Glomerular visceral epithelial cell (primary cell): ENCODE data around the gene ABCC2.
"Not testable (repeated sequence)": the region's sequence is repeated elsewhere in the genome, so short reads cannot be mapped to it uniquely, and the experiment has no call there.

Experiments
- DNase-seq: peaks from one replicate; pipeline ENCODE4 v3.0.0-alpha.2; 2016; ENCODE audit errors: extremely low spot score

ABCC2 gene

GRCh38 chr10:99782447-99783286 is at the start of gene ABCC2:
Gene ABCC2, plus strand, starts transcription at chr10:99782640. Its CDS starts 205 bp downstream, at chr10:99782845.
- no peak for DNase-seq

GRCh38 chr10:99733366-99733765 is 49.1 kb upstream of the ABCC2 start:
- no peak for DNase-seq

GRCh38 chr10:99734111-99734510 is 48.3 kb upstream of the ABCC2 start:
- DNase-seq: not testable (repeated sequence)

GRCh38 chr10:99740260-99740659 is 42.2 kb upstream of the ABCC2 start:
- DNase-seq: no peak

GRCh38 chr10:99740933-99741559 is 41.4 kb upstream of the ABCC2 start:
- no peak for DNase-seq

- no peak for DNase-seq
Observed at GRCh38 chr10:99742254-99742653, 40.2 kb upstream of the ABCC2 start.

GRCh38 chr10:99742701-99743100 is 39.7 kb upstream of the ABCC2 start:
- DNase-seq: no peak

GRCh38 chr10:99743841-99744240 is 38.6 kb upstream of the ABCC2 start:
- DNase-seq: no peak

GRCh38 chr10:99746166-99746565 is 36.3 kb upstream of the ABCC2 start:
- DNase-seq: not testable (repeated sequence)

GRCh38 chr10:99748823-99749451 is 33.5 kb upstream of the ABCC2 start:
- no peak for DNase-seq

- no peak for DNase-seq
Observed at GRCh38 chr10:99750641-99751040, 31.8 kb upstream of the ABCC2 start.

GRCh38 chr10:99754670-99755069 is 27.8 kb upstream of the ABCC2 start:
- DNase-seq: no peak

GRCh38 chr10:99756159-99756558 is 26.3 kb upstream of the ABCC2 start:
- DNase-seq: no peak

GRCh38 chr10:99758211-99758891 is 24.1 kb upstream of the ABCC2 start:
- no peak for DNase-seq

- no peak for DNase-seq
Observed at GRCh38 chr10:99760321-99760720, 22.1 kb upstream of the ABCC2 start.

- no peak for DNase-seq
Observed at GRCh38 chr10:99761365-99761764, 21.1 kb upstream of the ABCC2 start.

GRCh38 chr10:99765672-99766301 is 16.7 kb upstream of the ABCC2 start:
- no peak for DNase-seq

GRCh38 chr10:99766302-99766681 is 16.1 kb upstream of the ABCC2 start:
- no peak for DNase-seq

GRCh38 chr10:99767901-99768300 is 14.5 kb upstream of the ABCC2 start:
- DNase-seq: no peak

- no peak for DNase-seq
Observed at GRCh38 chr10:99768556-99768955, 13.9 kb upstream of the ABCC2 start.

- no peak for DNase-seq
Observed at GRCh38 chr10:99769706-99770105, 12.7 kb upstream of the ABCC2 start.
